ENCODE results near the gene CDK13. TPM values are rescaled to one million over a fixed set of nuclear protein-coding genes. Genes with fewer than 3 reads are reported as not detected.

The CDK13 gene
- total RNA-seq, 4 donors from 2014 or later = 48.5 to 144 (median 94.3) TPM

GRCh38 chr7:40059057-40059456 is 109.0 kb downstream of the CDK13 start:
- Histone ChIP-seq H3K36me3 (no peaks in the 10 kb centered on the region), H3K4me3 (no peak overlapping the region), H3K27me3 (no peaks in the 10 kb centered on the region), H3K4me1 (no peaks in the 10 kb centered on the region), H3K27ac (no peak overlapping the region), H3K9me3 (no peaks in the 10 kb centered on the region)
- intact Hi-C loops (cut with DNase I; ENCODE audit: low total_unique reads) = loop anchor here (10.0 kb wide), 1 partner anchor 164 kb away; no protein-coding TSS in a partner anchor
- no peak for DNase-seq
- TF ChIP-seq CTCF (IDR thresholded peaks at IDR 0.05) (no peak), POLR2A (IDR thresholded peaks at IDR 0.05) (no peak)

DNA sequence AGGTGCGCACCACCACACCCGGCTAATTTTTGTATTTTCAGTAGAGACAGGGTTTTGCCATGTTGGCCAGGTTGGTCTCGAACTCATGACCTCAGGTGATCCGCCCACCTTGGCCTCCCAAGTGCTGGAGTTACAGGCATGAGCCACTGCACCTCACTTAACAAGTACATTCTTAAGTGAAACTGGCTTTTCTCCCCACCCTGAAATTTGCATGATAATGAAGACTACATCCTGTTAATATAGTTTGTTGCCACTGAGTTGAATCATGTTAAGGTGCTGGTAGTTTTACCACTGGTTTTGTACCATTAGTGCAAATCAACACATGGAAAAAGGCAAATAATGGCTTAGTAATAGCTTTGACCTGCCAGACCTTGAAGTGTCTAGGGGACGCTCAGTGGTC is 122.2 kb downstream of the CDK13 start:
- Histone ChIP-seq H3K36me3 (no peaks in the 10 kb centered on the region), H3K9me3 (no peaks in the 10 kb centered on the region), H3K27ac (no peak overlapping the region), H3K4me3 (no peak overlapping the region), H3K27me3 (no peaks in the 10 kb centered on the region), H3K4me1 (no peaks in the 10 kb centered on the region)
- TF ChIP-seq POLR2A (IDR thresholded peaks at IDR 0.05) = no peak
- no peak for TF ChIP-seq CTCF (IDR thresholded peaks at IDR 0.05)
- DNase-seq = no peak
- intact Hi-C loops (cut with DNase I; ENCODE audit: low total_unique reads) = no loop called here

GRCh38 chr7:40073239-40073638 is 123.2 kb downstream of the CDK13 start:
- Histone ChIP-seq H3K36me3 (no peaks in the 10 kb centered on the region), H3K4me1 (no peaks in the 10 kb centered on the region), H3K27me3 (no peaks in the 10 kb centered on the region), H3K4me3 (no peak overlapping the region), H3K9me3 (no peaks in the 10 kb centered on the region), H3K27ac (no peak overlapping the region)
- no peak for TF ChIP-seq POLR2A (IDR thresholded peaks at IDR 0.05)
- TF ChIP-seq CTCF (IDR thresholded peaks at IDR 0.05) = no peak
- intact Hi-C loops (cut with DNase I; ENCODE audit: low total_unique reads) = no loop called here
- no peak for DNase-seq

DNA sequence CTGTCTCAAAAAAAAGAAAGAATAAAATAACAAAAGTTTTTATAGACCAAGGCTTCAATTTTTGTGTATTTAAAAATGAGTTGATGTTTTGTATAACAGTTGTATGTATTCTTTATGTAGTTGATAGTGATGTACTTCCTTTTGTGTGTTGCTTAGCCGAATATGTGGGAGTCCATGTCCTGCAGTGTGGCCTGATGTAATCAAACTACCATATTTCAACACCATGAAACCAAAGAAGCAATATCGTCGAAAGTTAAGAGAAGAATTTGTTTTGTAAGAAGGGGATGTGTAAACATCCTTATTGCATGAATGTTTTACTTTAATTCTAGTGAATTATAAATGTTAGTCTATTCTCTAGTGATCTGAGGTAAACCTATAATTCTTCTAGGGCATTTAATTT is 127.8 kb downstream of the CDK13 start:
- Histone ChIP-seq H3K27me3 (no peaks in the 10 kb centered on the region), H3K9me3 (no peaks in the 10 kb centered on the region), H3K36me3 (no peaks in the 10 kb centered on the region), H3K4me3 (no peak overlapping the region), H3K27ac (no peak overlapping the region), H3K4me1 (no peaks in the 10 kb centered on the region)
- intact Hi-C loops (cut with DNase I; ENCODE audit: low total_unique reads) = no loop called here
- no peak for DNase-seq
- no peak for TF ChIP-seq CTCF (IDR thresholded peaks at IDR 0.05)
- no peak for TF ChIP-seq POLR2A (IDR thresholded peaks at IDR 0.05)

DNA sequence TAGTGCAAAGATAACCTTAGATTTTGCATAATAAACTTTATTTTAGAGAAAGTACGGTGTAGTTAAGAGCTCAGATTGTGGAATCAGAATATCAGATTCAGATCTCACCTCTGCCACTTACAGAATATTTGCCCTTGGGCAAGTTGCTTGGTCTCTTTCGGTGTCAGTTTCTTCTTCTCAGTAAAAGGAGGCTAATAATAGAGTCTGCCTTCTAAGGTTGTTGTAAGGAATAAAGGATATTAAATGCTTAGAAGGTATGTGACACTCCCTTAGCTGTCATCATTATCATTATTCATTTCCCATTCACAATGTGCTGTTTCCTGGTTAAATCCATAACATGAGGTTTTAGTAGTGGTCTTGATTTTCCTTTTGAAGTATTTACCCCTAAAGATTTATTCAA is 142.1 kb downstream of the CDK13 start:
- no peaks in the 10 kb centered on the region for H3K36me3 ChIP-seq
- DNase-seq = no peak
- H3K9me3 ChIP-seq = no peaks in the 10 kb centered on the region
- no peak overlapping the region for H3K27ac ChIP-seq
- TF ChIP-seq POLR2A (IDR thresholded peaks at IDR 0.05) (no peak), CTCF (IDR thresholded peaks at IDR 0.05) (no peak)
- peaks cover 0 to 2% of the 10 kb centered on the region in 2 donors for H3K4me1 ChIP-seq
- H3K4me3 ChIP-seq = no peak overlapping the region
- intact Hi-C loops (cut with DNase I; ENCODE audit: low total_unique reads) = no loop called here
- no peaks in the 10 kb centered on the region for H3K27me3 ChIP-seq

Data from uterus (tissue), 4 donors.